HEK293 (cell line): Measurements from ENCODE around the gene RNASE8.

Experiments
- CTCF ChIA-PET: fragments of 350-600 bp; formaldehyde crosslinking; extraction: SDS; loops from one replicate; lab custom pipeline; 2021; ENCODE audit warnings: antibody characterized with exemption; lab: Yijun Ruan, JAX
- POLR2A ChIA-PET: fragments of 300-600 bp; formaldehyde crosslinking; extraction: SDS; loops from one replicate; lab custom pipeline; 2020; ENCODE audit warnings: antibody characterized with exemption, inconsistent platforms; lab: Yijun Ruan, JAX
- H3K27ac ChIP-seq: fragments of 200-500 bp; sonication (Bioruptor generic); 2 replicates; pipeline ENCODE4 v1.5.1; 2014; ENCODE audit warnings: low read depth, low read length, control low read depth, inconsistent platforms; ENCODE audit errors: extremely low read depth
- H3K36me3 ChIP-seq, 2 experiments: fragments of 200-500 bp in 1 of 2; sonication (Bioruptor generic) in 1 of 2; 1 replicate in 1 of 2; 2 replicates in 1 of 2; pipeline ENCODE4 v1.5.1; 2014 to 2017; ENCODE audit warnings: inconsistent platforms in 2 of 2, low read length in 2 of 2; ENCODE audit not compliant: control insufficient read depth in 2 of 2, insufficient read depth in 1 of 2
- H3K4me1 ChIP-seq: fragments of 200-500 bp; sonication (Bioruptor generic); 2 replicates; pipeline ENCODE4 v1.5.1; 2014; ENCODE audit warnings: mild to moderate bottlenecking, low read length, inconsistent platforms; ENCODE audit not compliant: control insufficient read depth, insufficient read depth
- H3K4me3 ChIP-seq: 2 replicates; pipeline ENCODE4 v1.5.1; 2011; ENCODE audit warnings: low read depth, mild to moderate bottlenecking, control low read depth, low read length, moderate library complexity
- H3K9me3 ChIP-seq: fragments of 200-500 bp; sonication (Bioruptor generic); 2 replicates; pipeline ENCODE4 v1.5.1; 2014; ENCODE audit warnings: low read depth, low read length, inconsistent platforms; ENCODE audit not compliant: control insufficient read depth, insufficient read depth
- BCL11A ChIP-seq: fragments of 450-650 bp; formaldehyde crosslinking; IDR thresholded peaks from 2 replicates; pipeline ENCODE4 v1.5.1; 2016; ENCODE audit warnings: low read depth, missing biosample characterization, missing genetic modification characterization
- CTCF ChIP-seq: fragments of 450-650 bp; formaldehyde crosslinking; IDR thresholded peaks from 2 replicates; pipeline ENCODE4 v1.5.1; 2016; ENCODE audit warnings: missing biosample characterization, missing genetic modification characterization
- GLI4 ChIP-seq: fragments of 450-650 bp; formaldehyde crosslinking; IDR thresholded peaks from 2 replicates; pipeline ENCODE4 v1.5.1; 2016; ENCODE audit warnings: missing biosample characterization, missing genetic modification characterization
- KLF7 ChIP-seq: fragments of 450-650 bp; formaldehyde crosslinking; IDR thresholded peaks from 2 replicates; pipeline ENCODE4 v1.5.1; 2016; ENCODE audit warnings: missing biosample characterization, missing genetic modification characterization, borderline replicate concordance
- SCRT2 ChIP-seq: fragments of 450-650 bp; formaldehyde crosslinking; IDR thresholded peaks from 2 replicates; pipeline ENCODE4 v1.5.1; 2016; ENCODE audit warnings: missing biosample characterization, missing genetic modification characterization
- TSHZ1 ChIP-seq: fragments of 450-650 bp; formaldehyde crosslinking; IDR thresholded peaks from 2 replicates; pipeline ENCODE4 v1.5.1; 2016; ENCODE audit warnings: missing biosample characterization, missing genetic modification characterization, borderline replicate concordance
- WT1 ChIP-seq: fragments of 450-650 bp; formaldehyde crosslinking; IDR thresholded peaks from 2 replicates; pipeline ENCODE4 v1.5.1; 2016; ENCODE audit warnings: missing biosample characterization, missing genetic modification characterization
- ZBTB21 ChIP-seq: fragments of 450-650 bp; formaldehyde crosslinking; IDR thresholded peaks from 2 replicates; pipeline ENCODE4 v1.5.1; 2017; ENCODE audit warnings: missing biosample characterization, missing genetic modification characterization
- ZBTB26 ChIP-seq: fragments of 450-650 bp; formaldehyde crosslinking; optimal IDR thresholded peaks from 2 replicates; pipeline ENCODE3; 2016; ENCODE audit warnings: missing biosample characterization, mild to moderate bottlenecking, missing genetic modification characterization
- ZBTB44 ChIP-seq: fragments of 450-650 bp; IDR thresholded peaks from 2 replicates; pipeline ENCODE4 v1.5.1; 2018; ENCODE audit warnings: missing biosample characterization, mild to moderate bottlenecking, missing genetic modification characterization
- ZBTB49 ChIP-seq: fragments of 450-650 bp; formaldehyde crosslinking; IDR thresholded peaks from 2 replicates; pipeline ENCODE4 v1.5.1; 2016; ENCODE audit warnings: missing biosample characterization, missing genetic modification characterization, low read depth
- ZBTB7A ChIP-seq: fragments of 450-650 bp; formaldehyde crosslinking; IDR thresholded peaks from 2 replicates; pipeline ENCODE4 v1.5.1; 2016; ENCODE audit warnings: low read depth, missing biosample characterization, missing genetic modification characterization
- ZBTB8A ChIP-seq: fragments of 450-650 bp; formaldehyde crosslinking; IDR thresholded peaks from 2 replicates; pipeline ENCODE4 v1.5.1; 2016; ENCODE audit warnings: missing biosample characterization, missing genetic modification characterization
- ZIC2 ChIP-seq: fragments of 450-650 bp; formaldehyde crosslinking; IDR thresholded peaks from 2 replicates; pipeline ENCODE4 v1.5.1; 2016; ENCODE audit warnings: missing biosample characterization, missing genetic modification characterization
- ZNF138 ChIP-seq: fragments of 450-650 bp; formaldehyde crosslinking; IDR thresholded peaks from 2 replicates; pipeline ENCODE4 v1.5.1; 2016; ENCODE audit warnings: missing biosample characterization, missing genetic modification characterization, borderline replicate concordance
- ZNF248 ChIP-seq: fragments of 450-650 bp; formaldehyde crosslinking; IDR thresholded peaks from 2 replicates; pipeline ENCODE4 v1.5.1; 2017; ENCODE audit warnings: missing biosample characterization, missing genetic modification characterization
- ZNF341 ChIP-seq: fragments of 450-650 bp; formaldehyde crosslinking; IDR thresholded peaks from 2 replicates; pipeline ENCODE4; 2016; ENCODE audit warnings: low read depth, missing biosample characterization, missing genetic modification characterization
- ZNF404 ChIP-seq: fragments of 450-650 bp; formaldehyde crosslinking; IDR thresholded peaks from 2 replicates; pipeline ENCODE4 v1.5.1; 2017; ENCODE audit warnings: missing biosample characterization, missing genetic modification characterization
- ZNF426 ChIP-seq: fragments of 450-650 bp; formaldehyde crosslinking; IDR thresholded peaks from 2 replicates; pipeline ENCODE4 v1.5.1; 2017; ENCODE audit warnings: missing biosample characterization, missing genetic modification characterization, mild to moderate bottlenecking, inconsistent platforms, moderate library complexity
- ZNF580 ChIP-seq: fragments of 450-650 bp; formaldehyde crosslinking; IDR thresholded peaks from 2 replicates; pipeline ENCODE4 v1.5.1; 2016; ENCODE audit warnings: missing biosample characterization, missing genetic modification characterization
- ZNF639 ChIP-seq: fragments of 450-650 bp; formaldehyde crosslinking; IDR thresholded peaks from 2 replicates; pipeline ENCODE4 v1.5.1; 2016; ENCODE audit warnings: missing biosample characterization, missing genetic modification characterization
- ZNF654 ChIP-seq: fragments of 450-650 bp; formaldehyde crosslinking; IDR thresholded peaks from 2 replicates; pipeline ENCODE4 v1.5.1; 2016; ENCODE audit warnings: low read depth, missing biosample characterization, missing genetic modification characterization
- ZNF768 ChIP-seq: fragments of 450-650 bp; formaldehyde crosslinking; IDR thresholded peaks from 2 replicates; pipeline ENCODE4 v1.5.1; 2018; ENCODE audit warnings: missing biosample characterization, mild to moderate bottlenecking, missing genetic modification characterization
- ZXDB ChIP-seq: fragments of 450-650 bp; formaldehyde crosslinking; IDR thresholded peaks from 2 replicates; pipeline ENCODE4 v1.5.1; 2016; ENCODE audit warnings: missing biosample characterization, missing genetic modification characterization

RNASE8 gene

GRCh38 chr14:21103710-21104447 lies 46.3 kb downstream of the RNASE8 start:
- POLR2A ChIA-PET, result interaction anchor here (1.2 to 3.2 kb wide), 7 partner anchors 8 to 89 kb away, joined by 3 to 29 read pairs (median 8); partner anchors contain the start of gene ARHGEF40
- CTCF ChIA-PET, result interaction anchor here (0.6 to 10.4 kb wide), 36 partner anchors 9 to 446 kb away, joined by 3 to 175 read pairs (median 6); partner anchors contain the start of genes ARHGEF40 and SLC39A2
- TF ChIP-seq CTCF (tag by site-specific recombination) (peak; percentile 95), ZNF580 (peak; percentile 53; the same call in 1 of the 2 replicates), ZBTB44 (0 out of 2 replicates have a peak, but pooled peaks have one; percentile 20), ZNF768 (tag by site-specific recombination) (no peak), ZNF248 (tag by site-specific recombination) (no peak), KLF7 (tag by site-specific recombination) (no peak), ZNF426 (tag by site-specific recombination) (no peak), GLI4 (tag by site-specific recombination) (no peak; the same call in 1 of the 2 replicates), TSHZ1 (tag by site-specific recombination) (peak; percentile 64; the same call in 1 of the 2 replicates), ZNF138 (tag by site-specific recombination) (no peak), SCRT2 (no peak), ZBTB26 (tag by site-specific recombination) (peak; percentile 97), ZXDB (tag by site-specific recombination) (peak; percentile 96), ZNF404 (tag by site-specific recombination) (no peak), ZBTB49 (tag by site-specific recombination) (no peak), WT1 (tag by site-specific recombination) (peak; percentile 73), ZBTB21 (tag by site-specific recombination) (peak; percentile 80), ZBTB7A (tag by site-specific recombination) (peak; percentile 42), ZNF341 (tag by site-specific recombination) (peak; percentile 98), ZBTB8A (tag by site-specific recombination) (peak; percentile 73), ZNF639 (tag by site-specific recombination) (peak; percentile 90; the same call in 1 of the 2 replicates), ZIC2 (peak; percentile 38; the same call in 1 of the 2 replicates), ZNF654 (tag by site-specific recombination) (no peak), BCL11A (peak; percentile 91)

More at GRCh38 chr14:21103710-21104447, 46.3 kb downstream of the RNASE8 start:
- Histone ChIP-seq H3K4me3 (peak overlapping the region; percentile 49), H3K9me3 (no peaks in the 10 kb centered on the region), H3K36me3 (no peaks in the 10 kb centered on the region), H3K4me1 (peaks cover 25% of the 10 kb centered on the region), H3K27ac (peak overlapping the region; percentile 99)
